ENCODE measurements around the gene INCENP. TPM values are rescaled to one million over a fixed set of nuclear protein-coding genes. Genes with fewer than 3 reads are reported as not detected.

INCENP gene
- polyA plus RNA-seq, 2 of the 4 experiments (the other 2 are of a cell fraction), result 29.5 to 55.8 TPM

- no peak overlapping the region for H3K4me3 ChIP-seq
- no peak overlapping the region for H3K4me2 ChIP-seq
- TF ChIP-seq SREBF2 (IDR thresholded peaks at IDR 0.05) (no peak), RAD21 (conservative IDR thresholded peaks at IDR 0.05 in 1 of 2, IDR thresholded peaks at IDR 0.05 in 1 of 2) (no peak)
- no peak overlapping the region for H3K27ac ChIP-seq
- 94% methylated on average over 18 of the region's 24 CpGs for WGBS (ENCODE audit: missing lambda C conversion rate)
- no peaks in the 10 kb centered on the region for H3K4me1 ChIP-seq
- ATAC-seq (no peak), DNase-seq (ENCODE audit: low read depth in 1 of 2, low spot score in 1 of 2) (no peak), FAIRE-seq (no peak)
- no peaks in the 10 kb centered on the region for H3K9me3 ChIP-seq
- POLR2A ChIA-PET, result no interaction called here
- CTCF ChIA-PET, result interaction anchor here (1.2 to 1.5 kb wide), 3 partner anchors 9 to 31 kb away, joined by 3 to 4 read pairs (median 4); no protein-coding TSS in a partner anchor
These were observed 16.7 kb downstream of the INCENP start for GRCh38 chr11:62140304-62141110.

GRCh38 chr11:62141111-62142042 is 17.6 kb downstream of the INCENP start:
- 93% methylated on average over 19 of the region's 22 CpGs for WGBS (ENCODE audit: missing lambda C conversion rate)
- POLR2A ChIA-PET, result no interaction called here
- TF ChIP-seq MYC (IDR thresholded peaks at IDR 0.05; ENCODE audit: borderline replicate concordance, low read length) (no peak), NFE2L2 (conservative IDR thresholded peaks at IDR 0.05; ENCODE audit: low read length) (no peak), ESRRA (IDR thresholded peaks at IDR 0.05; ENCODE audit: borderline replicate concordance, low read length) (no peak), HEYL (CRISPR knock-in tag; IDR thresholded peaks at IDR 0.05) (no peak), PBX3 (IDR thresholded peaks at IDR 0.05) (no peak), HOXB5 (CRISPR knock-in tag; IDR thresholded peaks at IDR 0.05) (no peak)
- Histone ChIP-seq H3K27ac (no peak overlapping the region), H3K9me3 (no peaks in the 10 kb centered on the region), H3K4me1 (no peaks in the 10 kb centered on the region), H3K4me3 (no peak overlapping the region), H3K4me2 (no peak overlapping the region)
- ATAC-seq (no peak), FAIRE-seq (no peak), DNase-seq (ENCODE audit: low read depth in 1 of 2, low spot score in 1 of 2) (no peak)
- CTCF ChIA-PET, result interaction anchor here (1.0 to 2.8 kb wide), 5 partner anchors 7 to 169 kb away, joined by 3 to 10 read pairs (median 4); no protein-coding TSS in a partner anchor

- DNase-seq (ENCODE audit: low read depth in 1 of 2, low spot score in 1 of 2) (no peak), ATAC-seq (no peak), FAIRE-seq (no peak)
- Histone ChIP-seq H3K4me1 (no peaks in the 10 kb centered on the region), H3K27ac (no peak overlapping the region), H3K4me3 (no peak overlapping the region), H3K9me3 (no peaks in the 10 kb centered on the region), H3K4me2 (no peak overlapping the region)
- WGBS (ENCODE audit: missing lambda C conversion rate), result 95% methylated on average over 4 of the region's 4 CpGs
- ChIA-PET CTCF (interaction anchor here (1.0 to 2.8 kb wide), 3 partner anchors 8 to 169 kb away, joined by 3 to 10 read pairs (median 7); no protein-coding TSS in a partner anchor), POLR2A (no interaction called here)
- TF ChIP-seq RFX5 (IDR thresholded peaks at IDR 0.05) (no peak), BHLHE40 (IDR thresholded peaks at IDR 0.05; ENCODE audit: low read depth, low read length) (no peak), ESRRA (IDR thresholded peaks at IDR 0.05; ENCODE audit: borderline replicate concordance, low read length) (no peak), MAZ (IDR thresholded peaks at IDR 0.05; ENCODE audit: borderline replicate concordance, low read depth, low read length) (no peak), KDM5A (IDR thresholded peaks at IDR 0.05) (no peak), RNF2 (IDR thresholded peaks at IDR 0.05; ENCODE audit: borderline replicate concordance, low read depth) (no peak), GATA3 (IDR thresholded peaks at IDR 0.05; ENCODE audit: borderline replicate concordance) (no peak), PHF8 (IDR thresholded peaks at IDR 0.05; ENCODE audit: borderline replicate concordance, low read depth) (no peak), ELK1 (IDR thresholded peaks at IDR 0.05; ENCODE audit: low read depth, low read length) (no peak), ZNF302 (CRISPR knock-in tag; IDR thresholded peaks at IDR 0.05) (no peak), HMGXB4 (CRISPR knock-in tag; IDR thresholded peaks at IDR 0.05; ENCODE audit: borderline replicate concordance) (no peak), NPAS2 (CRISPR knock-in tag; IDR thresholded peaks at IDR 0.05; ENCODE audit: borderline replicate concordance) (no peak), SREBF2 (IDR thresholded peaks at IDR 0.05) (no peak), MYC (IDR thresholded peaks at IDR 0.05; ENCODE audit: borderline replicate concordance, low read length) (no peak)
These were observed 18.2 kb downstream of the INCENP start for GRCh38 chr11:62142043-62142375.
